ENCODE results near the gene PSPN.
A peak's percentile ranks its signal among the peaks of the same experiment; 100 is the strongest.
"Not testable (repeated sequence)": the region's sequence is repeated elsewhere in the genome, so short reads cannot be mapped to it uniquely, and the experiment has no call there.

PSPN gene

DNA sequence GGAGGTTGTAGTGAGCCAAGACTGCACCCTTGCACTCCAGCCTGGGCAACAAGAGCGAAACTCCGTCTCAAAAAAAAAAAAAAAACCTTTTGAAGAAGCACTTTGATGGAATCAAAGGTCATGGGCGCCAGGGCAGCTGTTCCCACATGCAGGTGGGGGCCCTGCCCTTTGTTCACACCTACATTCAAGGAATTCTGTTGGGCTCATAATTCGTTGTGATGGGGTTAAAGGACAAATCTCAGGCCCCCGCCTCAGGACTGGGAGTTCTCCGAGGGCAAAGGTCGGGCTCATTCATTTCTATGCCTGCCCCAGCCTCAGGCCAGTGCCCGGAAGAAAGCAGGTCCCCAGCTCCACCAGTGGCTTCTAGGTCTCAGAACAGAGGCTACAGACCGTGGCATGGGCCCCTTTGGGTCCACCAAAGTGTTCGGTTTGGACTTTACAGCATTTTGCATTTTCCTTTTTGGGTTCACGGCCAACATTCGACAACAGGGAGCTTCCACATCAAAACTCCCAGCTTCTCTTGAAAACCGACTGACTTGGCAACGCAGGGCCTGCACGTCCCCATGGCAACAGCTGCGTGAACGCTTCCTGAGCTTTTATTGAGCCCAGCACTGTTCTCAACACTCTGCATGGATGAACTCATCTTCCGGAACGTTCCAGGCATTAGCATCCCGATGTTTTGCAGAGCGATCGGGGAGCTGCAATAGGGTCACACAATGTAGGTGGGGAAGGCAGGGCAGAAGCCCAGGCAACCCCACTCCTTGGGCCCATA, 27.3 kb upstream of the PSPN start:
- no peak for DNase-seq (ENCODE audit: low read depth)

DNA sequence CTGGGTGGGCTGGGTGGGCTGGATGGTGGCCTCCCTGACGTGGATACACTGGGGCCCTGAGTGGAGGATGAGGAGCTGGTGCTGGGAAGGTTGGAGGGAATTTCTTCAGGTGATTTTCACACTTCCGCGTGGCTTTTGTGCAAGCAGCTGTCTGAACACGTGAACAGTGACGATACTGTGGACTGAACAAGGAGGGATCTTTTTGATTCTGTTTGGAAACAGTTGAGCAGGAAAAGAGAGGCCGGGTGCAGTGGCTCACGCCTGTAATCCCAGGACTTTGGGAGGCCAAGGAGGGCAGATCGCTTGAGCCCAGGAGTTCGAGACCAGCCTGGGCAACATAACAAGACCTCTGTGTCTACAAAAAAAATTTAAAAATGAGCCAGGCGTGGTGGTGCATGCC, 26.3 kb upstream of the PSPN start:
- no peak for DNase-seq (ENCODE audit: low read depth)

GRCh38 chr19:6400062-6400944, 24.6 kb upstream of the PSPN start:
- DNase-seq (ENCODE audit: low read depth), result not testable (repeated sequence)

DNA sequence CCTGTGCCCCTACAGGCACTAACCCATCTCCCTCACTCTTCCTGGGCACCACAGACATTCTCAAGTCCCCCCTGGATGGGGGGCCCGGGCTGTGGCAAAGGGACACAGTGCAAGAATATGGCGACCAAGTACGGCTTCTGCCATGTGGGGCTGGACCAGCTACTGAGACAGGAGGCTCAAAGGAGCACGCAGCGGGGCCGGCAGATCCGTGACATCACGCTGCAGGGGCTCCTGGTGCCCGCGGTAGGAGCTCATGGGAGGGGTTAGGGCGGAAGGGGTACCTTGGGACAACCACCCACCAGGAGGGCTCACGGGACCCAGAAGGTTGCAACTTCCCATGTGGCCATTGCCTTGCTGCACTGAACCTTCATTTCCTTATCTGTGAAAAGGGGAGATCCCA, 20.6 kb upstream of the PSPN start:
- DNase-seq (ENCODE audit: low read depth), result no peak

DNA sequence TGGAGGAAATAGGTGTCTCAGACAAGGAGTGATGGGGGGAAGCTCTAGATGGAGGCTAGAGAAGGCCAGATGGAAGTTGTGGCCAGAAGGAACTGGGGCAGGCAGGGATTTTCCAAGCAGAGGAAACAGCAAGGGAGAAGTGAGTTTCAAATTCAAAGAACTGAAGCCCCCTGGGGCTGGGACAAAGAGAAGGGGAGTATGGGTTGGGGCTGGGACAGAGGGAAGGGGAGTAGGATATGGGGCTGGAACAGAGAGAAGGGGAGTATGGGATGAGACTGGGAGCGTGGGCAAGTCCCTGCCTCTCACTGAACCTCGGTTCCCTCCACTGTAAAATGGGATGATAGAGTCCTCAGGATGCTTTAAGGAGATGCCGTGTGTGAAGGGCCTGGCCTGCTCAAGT, 19.1 kb upstream of the PSPN start:
- DNase-seq (ENCODE audit: low read depth), result no peak

- DNase-seq (ENCODE audit: low read depth), result no peak
Measured at GRCh38 chr19:6393983-6394412, 18.3 kb upstream of the PSPN start.

DNA sequence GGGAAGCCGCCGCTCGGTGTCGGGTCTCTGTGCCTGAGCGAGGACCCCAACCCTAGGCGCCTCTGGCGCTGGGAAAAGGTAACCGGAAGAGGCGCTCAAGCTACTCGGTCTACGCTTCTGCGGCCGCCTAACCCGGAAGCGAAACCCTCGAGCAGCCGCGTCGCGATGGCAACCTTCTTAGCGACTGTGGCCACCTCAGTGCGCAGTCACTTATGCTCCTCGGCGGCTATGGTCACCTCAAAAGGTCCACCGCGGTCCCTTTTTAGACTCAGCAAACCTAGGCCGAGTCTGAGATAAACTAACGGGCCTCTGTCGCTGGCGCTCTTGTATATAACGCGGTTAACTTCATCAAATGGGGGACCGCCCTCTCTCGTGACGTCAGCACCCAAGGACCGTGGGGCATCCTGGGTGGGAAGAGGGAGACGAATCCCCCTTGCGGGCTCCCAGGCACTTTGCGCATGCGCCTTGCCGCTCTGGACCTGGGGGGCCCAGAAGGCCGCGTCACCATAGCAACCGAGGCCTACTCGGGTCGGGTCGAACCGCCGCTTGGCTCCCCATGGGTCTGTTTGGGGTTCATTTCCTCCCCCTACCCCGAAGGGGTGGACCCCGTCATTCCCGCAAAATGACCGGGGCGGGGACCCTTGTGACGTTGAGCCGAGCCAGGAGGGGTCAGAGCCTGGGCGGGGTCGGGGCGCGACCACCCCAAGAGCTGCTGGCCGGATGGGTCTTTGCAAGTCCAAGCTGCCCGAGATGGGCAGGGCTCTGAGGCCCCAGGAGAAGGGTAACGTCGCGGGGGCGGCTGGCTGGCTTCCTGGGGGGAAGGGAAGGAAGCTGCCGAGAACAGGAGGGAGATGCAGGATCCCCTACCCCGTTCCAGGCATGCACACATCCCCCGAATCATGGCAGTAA, 17.6 kb upstream of the PSPN start, which contains the start of gene GTF2F1:
Gene GTF2F1, minus strand, starts transcription at position 91 of the 909 bp plus-strand sequence. CDS start 169 bp downstream, outside the sequence.
- peak; percentile 78 for DNase-seq (ENCODE audit: low read depth)

DNA sequence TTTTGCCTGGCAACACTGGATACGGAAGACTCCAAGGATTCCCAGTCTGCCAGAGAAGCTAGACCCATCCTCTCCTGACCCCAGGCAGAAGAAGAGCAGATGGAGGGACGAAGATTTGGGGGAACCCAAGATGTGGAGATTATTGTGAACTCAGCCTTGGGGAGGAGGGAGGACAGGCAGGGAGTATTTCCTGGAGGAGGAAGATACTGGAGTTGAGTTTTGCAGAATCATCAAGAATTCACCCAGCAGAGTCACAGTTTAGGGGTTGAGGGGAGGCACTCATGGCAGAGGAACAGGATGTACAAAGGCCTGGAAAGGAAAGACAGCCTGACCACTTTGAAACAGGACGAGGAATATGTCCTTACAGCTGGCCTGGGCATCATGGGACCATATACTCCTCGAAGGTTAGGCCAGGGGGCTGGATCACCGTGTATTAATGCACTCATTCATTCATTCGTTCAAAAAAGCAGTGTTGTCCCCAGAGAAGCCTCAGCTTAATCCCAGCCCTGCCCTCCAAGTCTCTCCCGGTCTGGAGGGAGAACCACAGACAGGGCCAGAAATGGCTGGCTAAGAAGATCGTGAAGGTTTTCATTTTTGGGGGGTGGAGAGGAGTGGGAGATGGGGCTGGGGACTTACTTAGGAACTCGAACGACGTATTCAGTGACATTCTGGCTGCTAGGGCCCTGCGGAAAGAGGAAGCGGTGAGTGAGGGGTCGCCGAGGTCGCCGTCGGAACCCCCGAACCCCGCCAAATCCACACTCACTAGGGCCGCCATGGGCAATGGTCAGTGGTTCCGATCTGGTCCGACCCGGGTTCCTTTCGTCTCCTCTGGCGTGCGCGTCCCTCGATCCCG, 16.7 kb upstream of the PSPN start:
- no peak for DNase-seq (ENCODE audit: low read depth)

DNA sequence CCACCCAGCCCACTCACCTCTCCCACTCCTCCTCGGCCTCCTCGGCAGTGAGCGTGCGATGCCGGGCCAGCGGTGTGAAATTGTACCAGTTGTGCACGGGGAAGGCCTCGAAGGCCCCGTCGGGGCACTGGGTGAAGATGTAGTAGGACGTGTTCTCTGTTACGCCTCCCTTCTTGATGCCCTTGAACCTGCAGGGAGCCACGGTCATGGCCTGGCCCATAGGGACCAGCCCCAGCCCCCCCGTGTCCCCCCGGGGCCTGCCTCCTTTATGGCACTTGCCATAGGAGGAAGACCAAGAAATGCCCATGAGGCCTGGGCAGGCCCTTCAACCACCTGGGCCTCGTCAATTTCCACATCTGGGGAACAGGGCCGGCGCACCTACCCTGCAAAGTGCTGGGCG, 11.6 kb upstream of the PSPN start:
- DNase-seq (ENCODE audit: low read depth), result no peak

- DNase-seq (ENCODE audit: low read depth), result no peak
Measured at GRCh38 chr19:6384381-6384780, 8.6 kb upstream of the PSPN start.

DNA sequence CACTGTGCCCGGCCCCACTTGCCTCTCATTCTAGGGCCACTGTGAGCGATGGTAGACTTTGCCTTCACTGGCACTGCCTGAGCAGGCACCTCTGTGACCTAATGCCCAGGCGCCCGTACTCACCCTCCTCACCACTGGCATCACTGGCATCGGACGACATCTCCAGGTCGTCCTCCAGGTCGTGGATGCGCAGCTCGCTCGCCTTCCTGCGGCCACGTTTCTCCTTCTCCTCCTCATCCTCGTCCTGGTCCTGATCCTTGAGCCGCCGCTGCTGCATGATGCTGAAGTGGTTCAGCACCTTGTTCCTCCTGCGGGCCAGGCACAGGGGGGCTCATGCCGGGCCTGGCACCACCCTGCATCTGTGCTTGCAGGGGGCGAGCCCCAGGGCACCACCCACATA, 7.5 kb upstream of the PSPN start:
- DNase-seq (ENCODE audit: low read depth), result no peak

- DNase-seq (ENCODE audit: low read depth), result no peak
Measured at GRCh38 chr19:6381030-6381750, 5.5 kb upstream of the PSPN start.

DNA sequence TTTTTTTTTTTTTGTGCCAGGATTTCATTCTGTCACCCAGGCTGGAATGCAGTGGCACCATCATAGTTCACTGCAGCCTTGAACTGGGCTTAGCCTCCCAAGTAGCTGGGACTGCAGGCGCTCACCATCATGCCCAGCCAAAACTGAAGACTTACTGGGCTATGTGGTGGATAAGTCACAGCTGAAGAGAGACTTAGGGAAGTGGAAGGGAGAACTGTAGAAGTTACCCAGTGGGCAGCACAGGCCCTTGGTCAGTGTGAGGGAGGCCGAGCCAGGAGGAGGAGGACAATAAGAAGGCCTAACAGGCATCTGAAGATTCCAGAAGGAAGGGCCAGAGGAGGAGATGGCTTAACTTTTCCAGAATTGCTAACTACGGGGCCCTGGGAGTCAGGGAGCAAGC, 4.0 kb upstream of the PSPN start:
- DNase-seq (ENCODE audit: low read depth), result no peak

GRCh38 chr19:6378486-6378885, 2.8 kb upstream of the PSPN start:
- DNase-seq (ENCODE audit: low read depth), result no peak

- DNase-seq (ENCODE audit: low read depth), result no peak
Measured at GRCh38 chr19:6378041-6378440, 2.3 kb upstream of the PSPN start.

GRCh38 chr19:6376512-6377190, 918 bp upstream of the PSPN start:
- DNase-seq (ENCODE audit: low read depth), result no peak

DNA sequence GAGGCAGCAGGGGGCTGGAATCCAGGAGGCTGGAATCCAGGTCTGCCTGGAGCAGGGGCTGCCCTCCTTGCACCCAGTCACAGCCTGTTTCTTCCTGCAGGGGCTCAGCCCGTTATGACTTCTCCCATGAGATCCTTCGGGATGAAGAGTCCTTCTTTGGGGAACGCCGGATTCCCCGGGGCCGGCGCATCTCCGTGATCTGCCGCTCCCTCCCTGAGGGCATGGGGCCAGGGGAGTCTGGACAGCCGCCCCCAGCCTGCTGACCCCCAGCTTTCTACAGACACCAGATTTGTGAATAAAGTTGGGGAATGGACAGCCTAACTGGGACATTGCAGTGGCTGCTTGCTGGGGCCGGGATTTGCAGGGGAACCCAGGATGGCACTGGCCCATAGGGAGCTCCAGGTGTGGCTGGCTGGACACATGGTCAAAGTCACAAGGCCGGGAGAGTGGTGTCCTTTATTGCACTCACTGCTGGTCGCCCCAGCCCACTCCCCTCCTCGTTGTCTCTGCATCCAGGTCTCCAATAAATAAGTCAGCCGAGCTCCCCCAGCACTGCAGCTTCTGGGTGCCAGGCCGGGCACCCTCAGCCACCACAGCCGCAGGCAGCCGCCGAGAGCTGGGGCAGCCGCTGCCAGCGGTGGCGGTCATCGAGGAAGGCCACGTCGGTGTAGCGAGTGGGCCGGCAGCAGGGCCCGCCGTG, 872 bp downstream of the PSPN start:
- no peak for DNase-seq (ENCODE audit: low read depth)

GRCh38 chr19:6374161-6374709, 1.5 kb downstream of the PSPN start:
- DNase-seq (ENCODE audit: low read depth), result no peak

GRCh38 chr19:6373813-6374108, 2.0 kb downstream of the PSPN start:
- DNase-seq (ENCODE audit: low read depth), result no peak
